ENCODE results near the gene RPTN.
"Not testable (repeated sequence)": the region's sequence is repeated elsewhere in the genome, so short reads cannot be mapped to it uniquely, and the experiment has no call there.

RPTN gene

DNA sequence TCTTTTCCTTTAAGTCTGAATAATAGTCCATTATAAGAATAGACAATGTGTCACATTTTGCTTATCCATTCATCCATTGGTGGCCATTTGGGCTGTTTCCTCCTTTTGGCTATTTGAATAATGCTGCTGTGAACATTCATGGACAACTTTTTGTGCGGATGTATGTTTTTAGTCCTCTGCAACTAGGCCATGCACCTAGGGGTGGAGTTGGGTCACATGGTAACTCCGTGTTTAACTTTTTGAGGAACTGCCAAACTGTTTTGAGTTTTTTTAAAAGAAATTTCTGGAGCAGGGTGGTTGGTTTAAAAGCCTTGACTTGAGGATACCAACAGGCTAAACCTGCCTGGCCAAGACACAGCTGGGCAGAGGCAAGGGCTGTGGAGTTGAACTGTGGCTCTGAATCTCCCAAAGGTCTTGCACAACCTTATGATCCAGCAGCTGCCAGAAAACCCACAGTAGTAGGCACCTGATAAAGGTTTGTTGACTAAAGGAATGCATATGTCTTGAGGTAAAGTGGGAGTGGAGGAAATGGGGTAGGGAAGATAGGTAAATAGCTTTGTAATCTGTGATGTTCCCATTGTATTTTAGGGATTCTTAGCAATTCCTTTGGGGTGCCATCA lies 5.6 kb upstream of the RPTN start:
- no peak for DNase-seq (ENCODE audit: low read depth)

DNA sequence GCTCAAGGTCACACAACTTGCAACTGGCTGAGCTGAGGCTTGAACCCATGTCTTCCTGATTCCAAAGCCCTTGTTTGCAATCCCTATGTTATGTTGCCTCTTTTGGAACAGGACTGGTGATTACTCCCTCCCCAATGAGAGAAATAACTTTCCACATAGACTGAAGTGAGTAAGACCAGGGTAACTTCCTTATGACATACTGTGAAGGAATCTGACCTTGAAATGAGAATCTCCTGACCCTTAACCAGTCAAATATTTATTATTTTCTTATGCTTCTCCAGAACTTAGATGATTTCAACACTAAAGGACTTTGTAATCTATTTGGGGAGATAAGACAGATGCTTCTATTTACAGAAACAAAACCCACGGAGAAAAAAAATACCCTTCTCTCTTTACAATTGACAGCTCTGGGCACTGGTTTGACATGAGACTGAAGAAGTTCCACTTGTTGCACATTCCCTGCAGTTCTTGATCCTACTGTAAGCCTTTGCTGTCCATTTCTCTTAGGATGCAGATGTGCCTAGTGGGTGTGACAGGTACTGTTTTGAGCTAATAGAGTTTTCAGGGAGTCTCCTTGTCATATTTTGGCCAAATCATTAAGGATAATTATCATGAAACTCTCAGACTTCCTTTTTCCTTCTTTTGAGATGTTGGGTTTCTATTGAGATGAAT lies 3.9 kb upstream of the RPTN start:
- DNase-seq (ENCODE audit: low read depth): no peak

DNA sequence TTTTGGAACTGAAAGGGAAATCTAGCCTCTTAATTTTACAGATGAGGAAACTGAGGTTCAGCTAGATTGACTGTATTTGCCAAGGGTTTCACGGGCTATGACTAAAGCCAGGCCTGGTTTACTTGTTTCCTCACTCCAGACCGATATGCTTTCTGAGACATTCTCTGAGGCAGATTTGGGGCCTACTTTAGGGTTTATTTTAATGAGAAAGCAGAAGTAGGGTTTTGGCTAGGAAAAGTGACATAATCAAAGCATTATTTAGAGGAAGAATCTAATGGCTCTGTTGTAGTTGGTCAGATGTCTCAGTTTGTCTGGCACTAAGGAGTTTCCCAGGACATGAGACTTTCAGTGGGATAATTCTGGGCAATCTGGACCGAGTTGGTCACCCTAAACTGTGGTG lies 1.5 kb upstream of the RPTN start:
- no peak for DNase-seq (ENCODE audit: low read depth)

DNA sequence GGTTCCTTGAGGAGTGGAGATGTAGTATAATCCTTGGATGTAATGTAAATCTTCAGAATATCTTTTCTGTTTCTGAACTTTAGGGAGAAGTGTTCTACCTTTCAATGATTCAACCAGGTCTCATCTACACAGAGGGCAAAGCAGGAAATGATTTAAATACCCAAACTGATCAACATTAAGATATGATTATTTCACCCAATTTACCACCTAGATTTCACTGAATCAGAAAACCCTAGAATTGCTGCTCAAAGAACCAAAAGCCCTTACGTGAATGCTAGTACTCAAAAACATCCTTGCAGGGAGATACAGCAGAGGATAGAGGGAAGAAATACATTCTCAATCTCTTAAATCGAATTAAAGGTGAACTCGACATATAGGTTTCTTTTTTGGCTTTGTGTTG lies 5.0 kb downstream of the RPTN start:
- no peak for DNase-seq (ENCODE audit: low read depth)

DNA sequence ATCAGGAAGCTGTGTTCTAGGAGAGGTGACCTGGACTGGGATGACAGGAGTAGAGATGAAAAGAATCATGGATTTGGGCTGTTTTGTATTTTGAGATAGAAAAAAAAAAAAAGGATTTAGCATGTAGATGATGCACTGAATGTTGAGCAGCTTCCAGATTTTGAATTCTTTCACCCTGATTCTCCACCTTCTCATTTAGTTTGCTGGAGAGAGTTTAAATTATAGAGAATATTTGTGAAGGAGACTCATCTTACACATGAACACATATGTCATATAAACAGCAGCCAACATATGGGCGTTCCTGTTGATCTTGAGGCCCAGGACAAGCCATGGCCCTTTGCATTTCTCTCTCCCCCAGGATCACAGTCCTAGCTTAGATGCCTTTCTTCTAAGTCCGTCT lies 7.4 kb downstream of the RPTN start:
- no peak for DNase-seq (ENCODE audit: low read depth)

DNA sequence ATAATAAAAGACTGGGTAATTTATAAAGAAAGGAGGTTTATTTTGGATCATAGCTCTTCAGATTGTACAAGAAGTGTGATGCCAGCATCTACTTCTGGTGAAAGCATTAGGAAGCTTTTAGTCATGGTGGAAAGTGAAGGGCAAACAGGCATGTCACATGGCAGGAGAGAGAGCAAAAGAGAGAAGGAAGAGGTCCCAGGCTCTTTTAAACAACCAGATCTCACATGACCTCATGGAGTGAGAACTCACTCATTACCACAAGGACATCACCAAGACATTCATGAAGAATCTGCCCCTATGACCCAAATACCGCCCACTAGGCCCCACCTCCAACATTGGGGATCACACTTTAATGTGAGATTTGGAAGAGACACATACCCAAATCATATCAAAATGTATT lies 10.0 kb downstream of the RPTN start:
- DNase-seq (ENCODE audit: low read depth): no peak

DNA sequence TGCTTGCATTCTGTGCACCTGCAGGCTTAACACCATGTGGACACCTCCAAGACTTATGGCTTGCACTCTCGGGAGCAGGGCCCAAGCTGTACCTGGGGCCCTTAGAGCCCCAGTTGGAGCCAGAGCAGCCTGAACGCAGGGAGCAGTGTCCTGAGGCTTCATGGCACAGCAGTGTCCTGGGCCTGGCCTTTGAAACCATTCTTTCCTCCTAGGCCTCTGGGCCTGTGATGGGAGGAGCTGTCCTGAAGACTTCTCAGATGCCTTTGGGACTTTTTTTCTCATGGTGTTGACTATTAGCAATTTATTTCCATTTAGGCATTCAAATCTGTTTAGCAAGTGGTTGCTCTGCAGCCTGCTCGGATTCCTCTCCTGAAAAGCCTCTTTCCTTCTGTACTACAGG lies 11.0 kb downstream of the RPTN start:
- no peak for DNase-seq (ENCODE audit: low read depth)

DNA sequence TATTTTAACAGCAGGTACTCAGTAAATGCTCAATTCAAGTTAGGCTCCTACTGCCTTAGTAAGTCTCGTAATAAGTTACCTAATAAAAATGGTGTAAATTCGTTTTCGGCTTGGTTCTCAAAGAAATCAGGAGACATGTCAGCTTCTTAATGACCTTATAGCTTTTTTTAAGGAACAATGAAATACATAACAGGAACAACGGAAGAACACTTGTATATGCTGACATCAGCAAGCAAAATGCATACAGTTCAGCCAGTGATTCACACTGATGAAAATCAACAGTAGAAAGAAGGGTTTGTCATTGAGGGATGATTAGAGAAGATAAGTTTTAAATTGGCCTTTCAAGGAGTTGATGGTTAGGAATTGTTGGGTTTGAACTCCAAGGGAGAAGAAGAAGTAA lies 13.3 kb downstream of the RPTN start:
- no peak for DNase-seq (ENCODE audit: low read depth)

DNA sequence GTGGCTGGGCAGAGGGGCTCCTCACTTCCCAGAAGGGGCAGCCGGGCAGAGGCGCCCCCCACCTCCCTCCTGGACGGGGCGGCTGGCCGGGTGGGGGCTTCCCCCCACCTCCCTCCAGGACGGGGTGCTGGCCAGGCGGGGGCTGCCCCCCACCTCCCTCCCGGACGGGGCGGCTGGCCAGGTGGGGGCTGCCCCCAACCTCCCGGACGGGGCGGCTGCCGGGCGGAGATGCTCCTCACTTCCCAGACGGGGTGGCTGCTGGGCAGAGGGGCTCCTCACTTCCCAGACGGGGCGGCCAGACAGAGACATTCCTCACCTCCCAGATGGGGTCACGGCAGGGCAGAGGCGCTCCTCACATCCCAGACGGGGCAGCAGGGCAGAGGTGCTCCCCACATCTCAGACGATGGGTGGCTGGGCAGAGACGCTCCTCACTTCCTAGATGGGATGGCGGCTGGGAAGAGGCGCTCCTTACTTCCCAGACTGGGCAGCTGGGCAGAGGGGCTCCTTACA lies 14.3 kb downstream of the RPTN start:
- DNase-seq (ENCODE audit: low read depth): not testable (repeated sequence)

DNA sequence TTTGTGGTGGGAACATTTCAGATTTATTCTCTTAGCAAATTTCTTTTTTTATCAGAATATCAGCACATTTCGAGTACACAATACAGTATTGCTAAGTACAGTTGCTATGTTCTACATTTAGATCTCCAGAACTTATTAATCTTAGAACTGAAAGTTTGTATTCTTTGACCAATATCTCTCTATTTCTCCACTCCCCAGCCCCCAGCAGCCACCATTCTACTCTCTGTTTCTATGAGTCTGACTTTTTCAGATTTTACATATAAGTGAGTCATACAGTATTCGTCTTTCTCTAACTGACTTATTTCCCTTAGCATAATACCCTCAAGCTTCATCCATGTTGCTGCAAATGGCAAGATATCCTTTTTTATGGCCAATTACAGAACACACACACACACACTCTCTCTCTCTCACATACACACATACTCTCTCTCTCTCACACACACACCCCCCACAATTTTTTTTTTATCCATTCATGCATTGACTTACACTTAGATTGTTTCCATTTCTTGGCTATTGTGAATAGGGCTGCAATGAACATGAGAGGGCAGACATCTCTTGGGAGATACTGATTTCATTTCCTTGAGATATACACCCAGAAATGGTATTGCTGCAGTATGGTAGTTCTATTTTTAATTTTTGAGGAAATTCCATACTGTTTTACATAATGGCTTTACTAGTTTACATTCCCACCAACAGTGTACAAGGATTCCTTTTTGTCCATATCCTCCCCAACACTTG lies 15.7 kb downstream of the RPTN start:
- DNase-seq (ENCODE audit: low read depth): no peak

DNA sequence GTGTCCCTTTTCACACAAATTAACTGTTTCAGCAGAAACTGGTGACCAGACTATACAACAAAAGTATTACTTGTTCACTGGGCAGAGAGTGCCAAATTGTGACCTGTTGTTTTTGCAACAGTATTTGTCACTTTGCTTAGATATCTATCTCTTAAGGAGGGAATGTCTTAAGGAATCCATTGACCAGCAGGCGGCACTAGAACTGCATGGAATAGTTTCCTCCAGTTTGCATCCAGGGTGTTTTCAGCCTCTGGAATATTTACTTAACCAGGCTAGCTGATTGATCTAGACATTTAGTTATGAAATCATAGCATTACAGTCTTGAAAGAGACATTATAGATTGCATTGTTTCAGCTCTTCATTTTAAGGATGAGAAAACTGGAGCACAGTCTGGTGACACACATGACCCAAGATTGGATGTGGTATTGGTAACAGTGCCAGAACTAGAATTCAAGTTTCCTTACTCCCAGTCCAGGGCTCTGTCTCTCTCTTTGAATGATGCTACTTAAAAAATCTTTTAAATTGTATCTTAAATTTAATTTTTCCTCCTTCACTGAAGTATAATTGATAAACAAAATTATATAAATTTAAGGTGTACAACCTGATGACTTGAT lies 16.9 kb downstream of the RPTN start:
- DNase-seq (ENCODE audit: low read depth): no peak

DNA sequence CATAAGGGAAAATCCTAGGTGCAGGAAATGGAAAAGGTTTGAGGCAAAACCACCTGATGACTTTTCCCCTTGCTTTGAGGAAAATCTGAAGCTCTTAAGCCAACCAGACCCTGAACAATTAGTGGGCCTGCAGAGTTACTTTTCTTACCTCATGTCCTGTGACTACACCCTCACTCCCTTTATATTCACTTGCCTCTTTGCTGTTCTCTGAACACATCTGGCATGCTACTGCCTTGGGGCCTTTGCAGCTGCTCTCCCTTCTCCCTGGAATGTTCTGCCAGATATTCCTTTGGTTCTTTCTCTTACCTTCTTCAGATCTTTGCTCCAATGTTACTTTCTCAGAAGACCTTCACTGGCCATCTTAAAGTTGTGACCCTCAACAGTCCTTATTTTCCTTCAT lies 21.8 kb downstream of the RPTN start:
- no peak for DNase-seq (ENCODE audit: low read depth)

DNA sequence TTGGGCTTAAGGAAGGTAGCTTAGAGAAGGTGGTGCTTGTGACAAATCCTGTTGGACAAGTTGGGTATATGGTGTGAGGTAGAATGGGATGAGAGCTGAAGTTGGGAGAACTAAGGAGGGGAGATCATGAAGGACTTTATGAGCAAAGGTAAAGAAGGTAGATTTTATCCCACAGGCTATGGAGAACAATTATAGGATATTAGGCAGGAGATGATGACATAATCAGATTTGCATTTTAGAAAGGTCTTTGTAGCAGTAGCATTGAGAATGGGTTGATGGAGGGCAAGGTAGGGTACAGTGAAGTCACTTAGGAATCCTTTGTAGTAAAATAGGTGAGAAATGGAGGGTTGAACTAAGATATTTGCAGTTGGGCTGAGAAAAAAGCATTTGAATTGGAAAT lies 28.8 kb downstream of the RPTN start:
- no peak for DNase-seq (ENCODE audit: low read depth)

DNA sequence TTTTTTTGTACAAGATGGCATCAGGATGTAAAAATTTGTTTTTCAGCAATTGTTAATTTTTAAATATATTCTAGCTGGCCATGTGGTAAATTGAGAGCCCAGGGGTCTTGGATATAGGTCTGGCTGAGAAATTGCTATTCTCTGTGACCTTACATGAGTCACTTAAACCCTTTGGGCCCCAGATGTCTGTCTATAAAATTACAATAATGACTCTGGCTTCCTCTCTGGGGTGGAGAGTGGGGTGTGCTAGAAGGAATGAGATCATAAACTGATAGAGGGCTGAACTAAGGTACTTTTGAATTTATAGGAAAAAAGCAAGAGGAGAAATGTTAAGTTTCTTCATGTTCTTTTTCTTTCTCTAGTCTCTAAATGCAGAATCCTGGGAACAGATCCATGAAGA lies 31.4 kb downstream of the RPTN start:
- DNase-seq (ENCODE audit: low read depth): no peak

DNA sequence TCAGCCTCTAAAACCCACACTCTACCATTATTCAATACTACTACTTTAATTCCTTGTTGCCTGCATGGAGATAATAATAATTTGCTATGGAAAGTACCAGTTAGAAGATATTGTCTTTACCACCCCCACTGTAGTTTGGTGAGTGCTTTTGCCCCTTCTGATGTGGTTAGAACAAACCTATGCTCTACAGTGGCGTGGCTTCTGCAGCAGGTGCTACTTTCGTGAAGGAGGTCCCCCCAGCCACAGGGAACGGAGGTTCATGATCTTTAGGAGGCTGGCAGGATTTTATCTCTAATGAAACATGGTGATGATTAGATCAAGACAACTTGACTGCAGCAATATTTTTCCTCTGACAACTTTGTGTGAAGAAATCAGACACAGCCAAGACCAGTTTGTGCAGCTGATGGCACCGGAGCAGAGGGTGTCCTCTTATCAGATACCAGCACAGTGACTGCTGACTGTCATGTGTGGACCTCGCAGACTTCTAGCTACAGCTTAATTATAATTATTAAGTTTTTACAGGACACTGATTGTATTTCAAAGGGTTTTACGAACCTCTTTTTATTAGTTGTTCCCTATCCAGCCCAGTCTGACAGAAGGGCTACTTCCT lies 33.1 kb downstream of the RPTN start:
- no peak for DNase-seq (ENCODE audit: low read depth)

DNA sequence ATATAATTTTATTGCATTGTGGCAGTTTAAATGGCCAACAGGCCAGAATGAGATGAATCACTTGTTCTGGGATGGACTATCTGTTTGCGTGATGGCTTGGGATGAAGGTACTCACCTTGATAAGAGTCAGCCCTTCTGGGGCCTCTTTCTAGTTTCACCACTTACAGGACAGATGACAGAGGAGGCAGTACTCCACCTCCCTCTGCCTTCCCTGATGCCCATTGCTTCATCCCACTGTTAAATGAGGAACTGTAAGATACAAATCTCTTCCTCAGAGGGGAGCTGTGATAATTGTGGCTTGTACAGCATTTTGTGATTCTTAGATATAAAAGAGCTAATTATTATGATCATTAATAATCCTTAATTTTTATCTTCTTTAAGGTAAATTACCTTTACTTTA lies 40.1 kb downstream of the RPTN start:
- no peak for DNase-seq (ENCODE audit: low read depth)

DNA sequence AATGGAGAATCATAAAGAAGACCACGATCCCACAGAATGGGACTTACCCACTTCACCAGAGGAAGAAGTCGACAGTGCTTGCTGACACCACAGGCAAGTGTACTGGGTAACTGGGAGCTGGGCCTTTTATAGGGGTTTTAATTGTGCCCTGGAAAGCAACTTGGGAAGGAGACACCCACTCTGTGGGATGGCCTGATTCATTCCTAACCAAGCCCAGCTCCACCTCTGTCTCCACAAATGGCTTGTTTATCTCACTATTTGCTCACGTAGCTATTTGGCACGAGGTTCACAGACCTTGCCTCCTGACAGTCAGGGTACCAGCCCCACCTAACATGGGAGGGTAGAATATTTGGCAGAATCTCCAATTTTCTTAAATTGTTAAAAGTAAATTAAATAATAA lies 43.7 kb downstream of the RPTN start, which contains the start of gene TCHH:
TCHH (minus strand) TSS at position 101 of the 400 bp plus-strand sequence. CDS start 1,364 bp downstream, outside the sequence.
- DNase-seq (ENCODE audit: low read depth): no peak

DNA sequence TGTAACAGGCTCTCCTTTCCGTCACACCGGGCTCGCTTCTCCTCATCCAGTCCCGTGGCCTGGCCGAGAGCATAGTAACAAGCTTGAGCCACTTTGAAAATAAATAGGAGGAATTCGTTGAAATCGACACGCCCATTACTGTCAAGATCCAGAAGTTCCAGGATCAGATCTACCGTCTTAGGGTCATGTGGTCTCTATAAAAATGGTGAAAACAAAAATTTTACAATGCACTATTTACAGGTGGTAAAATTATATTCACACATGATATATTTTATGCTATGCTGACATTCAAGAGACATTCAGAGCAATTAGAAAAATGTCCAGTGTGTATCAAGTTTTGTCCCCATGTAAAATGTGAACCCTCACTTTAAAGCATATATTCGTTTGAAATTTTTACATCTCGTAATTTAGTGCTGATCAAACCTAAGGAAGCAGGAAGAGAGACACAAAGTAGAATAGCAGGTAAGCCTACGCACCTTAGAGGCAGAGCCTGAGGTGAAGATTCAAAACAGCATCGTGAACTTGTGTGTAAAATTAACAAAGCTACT lies 46.1 kb downstream of the RPTN start:
- no peak for DNase-seq (ENCODE audit: low read depth)

DNA sequence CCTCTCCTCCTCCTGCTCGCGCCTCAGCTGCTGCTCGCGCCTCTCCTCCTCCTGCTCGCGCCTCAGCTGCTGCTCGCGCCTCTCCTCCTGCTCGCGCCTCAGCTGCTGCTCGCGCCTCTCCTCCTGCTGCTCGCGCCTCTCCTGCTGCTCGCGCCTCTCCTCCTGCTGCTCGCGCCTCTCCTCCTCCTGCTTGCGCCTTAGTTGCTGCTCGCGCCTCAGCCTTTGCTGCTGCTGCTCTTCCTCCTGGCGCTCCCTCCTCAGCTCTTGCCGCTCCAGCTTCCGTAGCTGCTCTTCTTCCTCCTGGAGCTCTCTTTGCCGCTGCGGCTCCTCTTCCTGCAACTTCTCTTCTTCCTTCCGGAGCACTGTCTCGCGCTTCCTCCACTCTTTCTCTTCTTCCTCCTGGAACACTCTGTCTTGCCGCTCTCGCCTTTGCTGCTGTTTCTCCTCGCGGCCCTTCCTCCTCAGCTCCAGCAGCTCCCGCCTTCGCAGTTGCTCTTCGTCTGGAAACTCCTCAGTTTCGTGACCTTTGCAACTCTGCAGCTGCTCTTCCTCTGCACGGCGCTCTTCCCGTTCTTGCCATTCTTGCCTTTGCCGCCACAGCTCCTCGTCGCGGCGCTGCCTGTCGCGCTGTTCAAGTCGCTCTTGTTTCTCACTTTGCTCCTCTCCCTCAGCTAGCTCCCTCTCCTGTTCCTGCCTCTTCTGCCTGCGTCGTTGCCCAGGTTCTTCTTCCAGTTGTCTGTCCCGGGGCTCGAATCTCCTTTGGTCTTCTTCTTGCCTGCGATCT lies 46.7 kb downstream of the RPTN start:
- DNase-seq (ENCODE audit: low read depth): no peak

DNA sequence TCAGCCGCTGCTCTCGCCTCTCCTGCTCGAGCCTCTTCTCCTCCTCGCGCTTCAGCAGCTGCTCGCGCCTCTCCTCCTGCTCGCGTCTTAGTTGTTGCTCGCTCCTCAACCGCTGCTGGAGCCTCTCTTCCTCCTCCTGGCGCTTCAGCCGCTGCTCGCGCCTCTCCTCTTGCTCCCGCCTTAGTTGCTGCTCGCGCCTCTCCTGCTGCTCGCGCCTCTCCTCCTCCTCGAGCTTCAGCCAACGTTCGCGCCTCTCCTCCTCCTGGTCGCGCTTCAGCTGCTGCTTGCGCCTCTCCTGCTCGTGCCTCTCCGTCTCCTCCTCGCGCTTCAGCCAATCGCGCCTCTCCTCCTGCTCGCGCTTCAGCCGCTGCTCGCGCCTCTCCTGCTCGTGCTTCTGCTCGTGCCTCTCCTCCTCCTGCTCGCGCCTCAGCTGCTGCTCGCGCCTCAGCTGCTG lies 47.5 kb downstream of the RPTN start:
- DNase-seq (ENCODE audit: low read depth): no peak

DNA sequence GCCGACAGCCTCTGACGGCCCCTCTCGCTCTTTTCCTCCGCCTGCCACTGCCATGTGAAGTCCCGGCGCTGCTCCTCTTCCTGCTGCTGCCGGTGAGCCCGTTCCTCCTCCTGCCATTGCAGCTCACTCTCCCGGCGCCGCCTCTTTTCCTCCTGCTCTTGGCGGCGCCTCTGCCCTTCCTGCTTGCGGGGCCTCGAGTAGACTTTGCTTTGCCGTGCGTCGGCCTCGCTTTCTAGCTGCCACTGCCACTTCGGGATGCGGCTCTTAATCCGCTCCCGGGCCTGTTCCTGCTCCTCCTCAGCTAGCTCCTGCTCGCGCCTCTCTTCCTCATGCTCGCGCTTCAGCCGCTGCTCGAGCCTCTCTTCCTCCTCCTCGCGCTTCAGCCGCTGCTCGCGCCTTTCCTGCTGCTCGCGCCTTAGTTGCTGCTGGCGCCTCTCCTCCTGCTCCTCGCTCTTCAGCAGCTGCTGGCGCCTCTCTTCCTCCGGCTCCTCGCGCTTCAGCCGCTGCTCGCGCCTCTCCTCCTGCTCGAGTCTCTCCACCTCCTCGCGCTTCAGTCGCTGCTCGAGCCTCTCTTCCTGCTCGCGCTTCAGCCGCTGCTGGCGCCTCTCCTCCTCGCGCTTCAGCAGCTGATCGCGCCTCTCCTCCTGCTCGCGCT lies 48.0 kb downstream of the RPTN start:
- no peak for DNase-seq (ENCODE audit: low read depth)
